ENCODE measurements around the gene PRKAR1B.

DNA sequence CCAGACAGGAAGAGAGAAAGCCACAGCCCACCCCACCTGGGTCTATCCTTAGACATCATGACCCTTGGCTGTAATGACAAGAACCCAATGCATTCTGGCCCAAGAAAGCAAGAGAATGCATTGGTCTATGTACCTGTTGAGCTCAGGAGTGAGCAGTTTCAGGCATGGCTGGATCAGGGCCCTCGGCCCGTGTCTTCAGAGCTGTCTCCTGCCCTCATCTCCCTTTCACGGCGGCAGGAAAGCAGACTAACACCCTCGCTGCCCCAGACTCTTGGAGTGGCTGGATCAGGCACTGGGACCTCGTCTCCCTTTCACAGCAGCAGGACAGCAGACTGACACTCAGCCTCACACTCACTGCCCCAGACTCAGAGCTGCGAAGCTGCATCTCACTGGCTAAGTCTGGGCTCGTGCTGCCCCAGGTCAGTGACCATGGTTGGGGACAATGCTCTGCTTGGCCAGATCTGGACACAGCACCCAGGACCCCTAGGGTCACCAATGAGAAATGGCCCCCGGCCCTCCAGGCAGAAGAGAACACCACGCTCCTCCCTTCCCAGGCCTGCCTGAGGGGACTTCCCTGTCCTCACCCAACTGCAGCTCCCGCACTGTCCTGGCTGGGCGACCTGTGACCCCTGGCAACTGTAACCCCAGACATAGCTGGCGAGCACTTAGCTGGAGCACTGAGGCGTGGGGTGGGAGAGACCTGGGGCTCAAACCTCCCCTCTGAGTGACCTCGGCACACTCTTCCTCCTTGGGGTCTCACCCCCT, 194.5 kb downstream of the PRKAR1B start:
- TF ChIP-seq CTCF (IDR thresholded peaks at IDR 0.05) = no peak
- no peak for TF ChIP-seq POLR2A (IDR thresholded peaks at IDR 0.05)
